A549 treated with AZD9567 at 1 μM for 4 hours (cell line): ENCODE results near the gene GUCY2D. TPM values are rescaled to one million over a fixed set of nuclear protein-coding genes. Genes with fewer than 3 reads are reported as not detected.

Experiments
- total RNA-seq: library from RNA; stranded (reverse); fragments of 200-300 nt; extraction: Qiagen RNA extraction; gene quantifications from 5 replicates; pipeline ENCODE4 v1.2.3, GENCODE V29; 2022; ENCODE audit not compliant: insufficient read depth

Gene GUCY2D
- 0.09 to 0.26 TPM (median 0.14 TPM) in 3 of 5 replicates, not detected in the others for total RNA-seq

DNA sequence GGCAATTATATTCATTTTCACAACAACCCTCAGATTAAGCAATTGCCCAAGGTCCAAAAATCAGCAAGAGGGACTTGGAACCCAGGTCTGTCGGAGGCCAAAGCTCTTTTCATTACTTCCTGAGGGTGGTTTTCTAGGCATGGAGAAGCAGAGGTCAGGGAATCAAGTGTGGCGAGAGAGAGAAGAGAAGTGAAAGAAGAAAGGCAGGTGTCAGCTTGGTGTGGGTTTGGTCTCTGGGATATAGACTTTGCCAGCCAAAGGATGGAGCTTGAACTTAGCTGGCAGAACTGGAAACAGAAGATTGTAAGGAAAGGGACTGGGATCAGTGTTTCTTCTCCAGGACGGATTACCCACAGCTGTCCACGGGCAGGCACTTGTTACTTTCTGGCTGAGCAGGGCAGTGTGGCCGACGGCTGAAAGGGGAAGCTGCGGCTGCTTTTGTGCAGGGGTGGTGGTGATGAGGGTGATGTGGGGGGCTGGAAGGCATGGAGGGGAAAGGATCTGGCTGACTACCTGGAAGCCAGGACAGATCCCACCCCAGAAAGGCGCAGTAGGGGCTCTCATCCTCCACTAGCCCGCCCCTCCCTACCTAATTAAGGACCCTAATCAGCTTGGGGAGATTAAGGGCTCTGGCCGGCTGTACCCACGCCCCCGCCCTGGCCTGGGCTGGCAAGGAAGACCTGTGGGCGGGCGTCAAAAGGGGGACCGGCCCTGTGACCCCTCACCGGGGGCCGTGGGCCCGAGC lies at the start of gene GUCY2D:
TSS of gene GUCY2D (plus strand) at position 640 of the 745 bp plus-strand sequence. CDS start 433 bp downstream, outside the sequence.

DNA sequence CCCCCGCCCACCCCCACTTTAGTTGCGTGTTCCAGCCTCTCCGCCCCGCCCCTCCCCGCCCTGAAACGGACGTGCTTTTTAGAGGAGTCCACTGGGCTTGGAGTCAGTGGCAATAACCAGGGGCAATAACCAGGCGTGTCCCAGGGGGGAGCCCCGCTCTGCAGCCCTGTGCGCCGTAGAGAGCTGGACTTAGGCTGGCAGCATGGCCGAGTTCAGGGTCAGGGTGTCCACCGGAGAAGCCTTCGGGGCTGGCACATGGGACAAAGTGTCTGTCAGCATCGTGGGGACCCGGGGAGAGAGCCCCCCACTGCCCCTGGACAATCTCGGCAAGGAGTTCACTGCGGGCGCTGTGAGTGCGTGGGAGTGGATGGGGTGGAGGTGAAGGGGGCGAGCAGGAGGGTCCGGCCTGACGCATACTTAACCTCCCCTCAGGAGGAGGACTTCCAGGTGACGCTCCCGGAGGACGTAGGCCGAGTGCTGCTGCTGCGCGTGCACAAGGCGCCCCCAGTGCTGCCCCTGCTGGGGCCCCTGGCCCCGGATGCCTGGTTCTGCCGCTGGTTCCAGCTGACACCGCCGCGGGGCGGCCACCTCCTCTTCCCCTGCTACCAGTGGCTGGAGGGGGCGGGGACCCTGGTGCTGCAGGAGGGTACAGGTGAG lies 36.7 kb downstream of the GUCY2D start, which contains the start of gene ALOX15B:
TSS of gene ALOX15B (plus strand) at position 106 of the 657 bp plus-strand sequence. CDS start at position 203, 97 bp downstream.

Other genes with a start within 250 kb of the GUCY2D start
- gene KDM6B, start 168.4 kb upstream of the GUCY2D start, total RNA-seq: 6.7 to 19.5 TPM (median 13.5 TPM) in 5 replicates
- 0.79 to 1.4 TPM (median 1.2 TPM) in 4 of 5 replicates, not detected in the other for gene TMEM88, start 147.5 kb upstream of the GUCY2D start, total RNA-seq
- 115 to 231 TPM (median 227 TPM) in 5 replicates for gene NAA38, start 145.1 kb upstream of the GUCY2D start, total RNA-seq
- 17.6 to 22.9 TPM (median 19.7 TPM) in 5 replicates for gene CYB5D1, start 144.6 kb upstream of the GUCY2D start, total RNA-seq
- gene CHD3, start 113.8 kb upstream of the GUCY2D start, total RNA-seq: 50.7 to 58.1 TPM (median 56.6 TPM) in 5 replicates
- 1.2 to 2.1 TPM (median 1.4 TPM) in 5 replicates for gene RNF227, start 86.3 kb upstream of the GUCY2D start, total RNA-seq
- gene KCNAB3, start 72.8 kb upstream of the GUCY2D start, total RNA-seq: 2.3 to 2.9 TPM (median 2.4 TPM) in 4 of 5 replicates, not detected in the other
- gene TRAPPC1, start 70.7 kb upstream of the GUCY2D start, total RNA-seq: 305 to 400 TPM (median 319 TPM) in 5 replicates
- gene CNTROB, start 70.4 kb upstream of the GUCY2D start, total RNA-seq: 18.2 to 49.4 TPM (median 43.5 TPM) in 5 replicates
- gene ALOX15B, start 36.4 kb downstream of the GUCY2D start, total RNA-seq: 0.03 to 0.12 TPM (median 0.10 TPM) in 4 of 5 replicates, not detected in the other
- gene ALOX12B, start 85.1 kb downstream of the GUCY2D start, total RNA-seq: 0.84 to 2.4 TPM (median 1.5 TPM) in 5 replicates
- 5.2 to 8.5 TPM (median 6.4 TPM) in 5 replicates for gene ALOXE3, start 115.9 kb downstream of the GUCY2D start, total RNA-seq
- 2.8 to 5.4 TPM (median 3.6 TPM) in 4 of 5 replicates, not detected in the other for gene HES7, start 121.5 kb downstream of the GUCY2D start, total RNA-seq
- gene PER1, start 149.8 kb downstream of the GUCY2D start, total RNA-seq: 27.8 to 48.2 TPM (median 40.9 TPM) in 5 replicates
- gene VAMP2, start 160.3 kb downstream of the GUCY2D start, total RNA-seq: 23.7 to 33.5 TPM (median 29.0 TPM) in 5 replicates
- 8.7 to 21.7 TPM (median 19.3 TPM) in 5 replicates for gene TMEM107, start 173.8 kb downstream of the GUCY2D start, total RNA-seq
- 2.0 to 8.6 TPM (median 7.8 TPM) in 5 replicates for gene BORCS6, start 187.6 kb downstream of the GUCY2D start, total RNA-seq
- gene AURKB, start 208.0 kb downstream of the GUCY2D start, total RNA-seq: 145 to 169 TPM (median 164 TPM) in 5 replicates
- 15.3 to 21.7 TPM (median 20.0 TPM) in 5 replicates for gene CTC1, start 245.4 kb downstream of the GUCY2D start, total RNA-seq
- gene PFAS, start 246.7 kb downstream of the GUCY2D start, total RNA-seq: 44.2 to 62.1 TPM (median 46.2 TPM) in 5 replicates